GM12872 (cell line): ENCODE data around the gene ZNF627.

ENCODE experiments used
- CTCF ChIP-seq: IDR thresholded peaks from 3 replicates; pipeline ENCODE4 v1.5.1; 2011; ENCODE audit warnings: low read depth, mild to moderate bottlenecking, low read length, moderate library complexity; ENCODE audit not compliant: insufficient read depth

Gene ZNF627

GRCh38 chr19:11597202-11598102, at the start of gene ZNF627:
TSS of gene ZNF627 (plus strand) at chr19:11597483. CDS start at chr19:11597628, 145 bp downstream.
- peak; percentile 22; the same call in 1 of the 3 replicates for TF ChIP-seq CTCF

GRCh38 chr19:11547929-11548700, 49.2 kb upstream of the ZNF627 start:
- TF ChIP-seq CTCF = no peak

- no peak for TF ChIP-seq CTCF
Measured at GRCh38 chr19:11549386-11549953, 47.8 kb upstream of the ZNF627 start.

GRCh38 chr19:11550265-11550664, 47.0 kb upstream of the ZNF627 start:
- TF ChIP-seq CTCF = no peak

- peak; percentile 50 for TF ChIP-seq CTCF
Measured at GRCh38 chr19:11551603-11552235, 45.6 kb upstream of the ZNF627 start.

- no peak for TF ChIP-seq CTCF
Measured at GRCh38 chr19:11552666-11553372, 44.5 kb upstream of the ZNF627 start.

GRCh38 chr19:11554160-11554559, 43.1 kb upstream of the ZNF627 start:
- TF ChIP-seq CTCF = no peak
